T-helper 17 cell (primary cell): ENCODE measurements around the gene FUZ. TPM values are rescaled to one million over a fixed set of nuclear protein-coding genes. Genes with fewer than 3 reads are reported as not detected.

Experiments
- total RNA-seq, 4 donors: library from RNA in 2 of 4; stranded (reverse) in 2 of 4; gene quantifications; one replicate each; pipeline ENCODE4 v1.2.3 and lab custom pipeline; 2022 to 2026

Gene FUZ
- total RNA-seq, 2 donors from 2014 or later: 29.4 to 30.7 TPM

Other genes starting within 250 kb of the FUZ start
- gene NOSIP, start 232.7 kb downstream of the FUZ start, total RNA-seq: 100 to 1,000 TPM; 161 to 195 TPM
- 1 to 10 TPM; 1.1 to 1.3 TPM for gene PRRG2, start 232.0 kb downstream of the FUZ start, total RNA-seq
- gene PRR12, start 222.1 kb downstream of the FUZ start, total RNA-seq: 10 to 100 TPM; 44.6 to 50.7 TPM
- gene RRAS, start 173.1 kb downstream of the FUZ start, total RNA-seq: 1 to 10 TPM; 6.6 to 9.1 TPM
- gene SCAF1, start 171.1 kb downstream of the FUZ start, total RNA-seq: 10 to 100 TPM; 34.1 to 36.3 TPM
- gene IRF3, start 147.4 kb downstream of the FUZ start, total RNA-seq: 100 to 1,000 TPM; 162 to 181 TPM
- 10 to 100 TPM; 10.2 to 15.6 TPM for gene BCL2L12, start 147.4 kb downstream of the FUZ start, total RNA-seq
- 10 to 100 TPM; 83.9 to 97.7 TPM for gene PRMT1, start 136.0 kb downstream of the FUZ start, total RNA-seq
- gene ADM5, start 123.7 kb downstream of the FUZ start, total RNA-seq: 1 to 10 TPM; 2.8 to 2.9 TPM
- gene CPT1C, start 122.2 kb downstream of the FUZ start, total RNA-seq: 1 to 10 TPM in 1 of 2 donors, under 1 TPM in 1; 0.31 to 1.0 TPM
- gene TSKS, start 50.0 kb downstream of the FUZ start, total RNA-seq: 1 to 10 TPM in 1 of 2 donors, under 1 TPM in 1; 0.87 to 1.9 TPM
- 10 to 100 TPM; 43.3 to 51.5 TPM for gene AP2A1, start 46.3 kb downstream of the FUZ start, total RNA-seq
- gene MED25, start 5.0 kb upstream of the FUZ start, total RNA-seq: 100 to 1,000 TPM in 1 of 2 donors, 10 to 100 TPM in 1; 94.8 to 108 TPM
- gene PTOV1, start 37.9 kb upstream of the FUZ start, total RNA-seq: 100 to 1,000 TPM; 125 to 162 TPM
- gene PNKP, start 54.3 kb upstream of the FUZ start, total RNA-seq: 100 to 1,000 TPM; 170 to 196 TPM
- 10 to 100 TPM; 19.2 to 33.8 TPM for gene AKT1S1, start 64.1 kb upstream of the FUZ start, total RNA-seq
- 10 to 100 TPM; 44.1 to 57.3 TPM for gene TBC1D17, start 64.4 kb upstream of the FUZ start, total RNA-seq
- 100 to 1,000 TPM in 1 of 2 donors, 10 to 100 TPM in 1; 47.8 to 107 TPM for gene IL4I1, start 83.6 kb upstream of the FUZ start, total RNA-seq
- gene ATF5, start 115.9 kb upstream of the FUZ start, total RNA-seq: 10 to 100 TPM; 31.8 to 36.0 TPM
- gene NUP62, start 116.2 kb upstream of the FUZ start, total RNA-seq: 10 to 100 TPM; 46.8 to 62.4 TPM
- gene SIGLEC11, start 147.9 kb upstream of the FUZ start, total RNA-seq: not detected
- gene VRK3, start 212.1 kb upstream of the FUZ start, total RNA-seq: 10 to 100 TPM; 67.2 to 79.3 TPM
- gene ZNF473, start 212.7 kb upstream of the FUZ start, total RNA-seq: 1 to 10 TPM; 7.0 to 8.9 TPM